Stimulated activated CD8-positive, alpha-beta memory T cell treated with anti-CD3 and anti-CD28 coated beads, Interleukin-12 subunit alpha, Interleukin-12 subunit beta, amount 100 ng/mL, for 4 hours (primary cell): Measurements from ENCODE around the gene ANKRD53.

Experiments used
- DNase-seq: peaks from one replicate; pipeline ENCODE4 v3.0.0-alpha.2; 2020; ENCODE audit warnings: low read depth

Gene ANKRD53

DNA sequence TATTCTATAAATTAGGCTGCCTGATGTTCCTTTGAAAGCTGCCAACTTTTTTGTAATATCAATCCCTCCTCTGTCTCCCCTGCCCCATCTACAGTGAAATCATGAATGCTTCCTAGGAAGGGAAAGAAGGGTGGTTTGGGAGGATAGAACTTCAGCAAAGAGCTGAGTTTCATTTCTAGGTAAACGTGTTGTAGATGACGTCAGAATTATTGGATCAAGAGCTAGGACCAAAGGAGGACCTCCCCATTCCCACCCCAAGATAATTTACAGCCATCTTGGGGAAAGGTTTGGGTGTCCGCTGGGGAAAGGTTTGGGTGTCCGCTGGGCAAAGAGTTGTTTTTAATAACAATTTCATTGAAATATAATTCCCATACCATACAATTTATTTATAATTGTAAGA is 11.2 kb upstream of the ANKRD53 start:
- DNase-seq: no peak

- no peak for DNase-seq
Observed at GRCh38 chr2:70974592-70974991, 3.8 kb upstream of the ANKRD53 start.

GRCh38 chr2:70975237-70975636 is 3.2 kb upstream of the ANKRD53 start:
- DNase-seq: no peak

GRCh38 chr2:70977605-70978205 is 725 bp upstream of the ANKRD53 start:
- DNase-seq: no peak

DNA sequence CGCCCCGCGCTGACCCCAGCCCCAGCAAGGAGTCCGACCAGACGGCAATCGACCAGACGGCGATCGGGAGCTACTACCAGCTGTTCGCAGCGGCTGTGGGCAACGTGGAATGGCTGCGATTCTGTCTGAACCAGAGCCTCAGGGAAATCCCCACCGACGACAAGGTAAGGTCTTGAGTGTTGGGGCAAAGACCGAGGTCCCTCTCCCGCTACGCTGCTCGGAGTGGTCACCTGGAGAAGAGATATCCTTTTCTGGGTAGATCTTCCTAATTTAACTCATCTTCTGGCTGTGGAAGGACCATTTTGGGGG is 704 bp downstream of the ANKRD53 start:
- DNase-seq: no peak

- DNase-seq: no peak
Observed at GRCh38 chr2:70979626-70980025, 1.2 kb downstream of the ANKRD53 start.

DNA sequence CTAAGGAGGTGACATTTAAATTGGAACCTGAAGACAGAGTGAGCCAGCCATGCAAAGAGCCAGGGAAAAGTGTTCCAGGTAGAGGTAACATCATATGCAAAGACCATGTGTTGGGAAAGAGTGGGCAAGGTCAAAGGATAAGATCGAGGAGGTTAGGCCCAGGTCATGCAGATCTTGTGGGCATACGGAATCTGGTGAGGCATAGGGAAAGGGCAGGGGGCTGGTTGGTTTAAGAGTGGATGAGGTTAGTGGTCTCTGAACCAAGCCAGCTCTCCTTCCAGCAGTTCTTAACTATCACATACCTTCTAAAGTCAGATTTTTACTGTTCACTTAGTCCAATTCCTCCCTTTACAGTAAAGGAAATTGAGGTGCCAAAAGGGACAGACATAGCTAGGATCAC is 3.0 kb downstream of the ANKRD53 start:
- no peak for DNase-seq

- DNase-seq: no peak
Observed at GRCh38 chr2:70981866-70982810, 3.7 kb downstream of the ANKRD53 start.

DNA sequence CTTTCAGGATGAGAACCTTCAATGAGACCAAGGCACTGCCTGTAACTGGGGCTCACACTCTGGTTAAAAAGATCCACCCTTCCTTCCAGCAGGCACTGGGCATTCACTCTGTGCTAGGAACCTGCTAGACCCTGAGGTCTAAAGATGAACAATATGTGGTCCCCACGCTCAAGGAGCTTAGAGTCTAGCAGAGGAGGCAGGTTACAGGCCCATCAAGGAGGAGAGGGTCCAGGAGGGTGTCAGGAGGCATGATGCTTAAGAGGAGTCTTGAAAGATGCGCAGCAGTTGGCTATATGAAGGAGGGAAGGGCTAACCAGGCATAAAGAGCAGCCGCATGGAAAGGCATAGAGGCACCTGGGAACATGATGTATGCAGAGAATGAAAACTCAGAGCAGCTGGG is 4.5 kb downstream of the ANKRD53 start:
- DNase-seq: no peak

DNA sequence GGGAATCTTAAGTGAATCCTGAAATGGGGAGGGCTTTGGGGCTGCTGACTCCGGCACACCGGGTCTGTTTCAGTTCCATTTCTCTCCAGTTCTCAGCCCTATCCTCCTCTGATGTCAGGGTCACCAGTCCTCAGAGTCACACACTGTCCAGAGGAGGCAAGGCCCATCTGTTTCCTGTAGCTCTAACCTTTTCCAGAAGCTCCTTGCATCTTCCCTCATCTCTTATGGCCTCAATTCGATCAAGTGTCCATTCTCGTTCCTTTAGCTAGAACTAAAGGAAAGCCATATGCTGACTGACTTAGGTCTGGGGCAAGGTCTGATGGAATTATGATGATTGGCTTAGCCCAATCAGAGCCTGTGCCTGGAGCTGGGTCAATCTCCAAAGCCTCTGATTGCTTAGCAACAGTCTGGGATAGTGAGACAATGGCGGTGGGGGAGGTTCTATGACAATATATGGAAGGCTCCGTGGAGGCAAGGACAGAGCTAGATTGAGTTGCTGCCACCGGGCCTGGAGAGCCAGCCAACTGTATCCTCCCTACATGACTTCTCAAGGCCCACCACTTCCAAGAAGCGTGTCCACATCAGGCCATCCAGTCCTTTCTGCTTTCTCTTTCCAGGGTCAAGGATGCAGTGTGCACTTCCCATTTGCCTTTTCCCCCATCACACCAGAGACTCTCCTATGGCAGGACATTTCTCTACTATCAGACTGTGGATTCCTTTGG is 5.2 kb downstream of the ANKRD53 start:
- DNase-seq: no peak

DNA sequence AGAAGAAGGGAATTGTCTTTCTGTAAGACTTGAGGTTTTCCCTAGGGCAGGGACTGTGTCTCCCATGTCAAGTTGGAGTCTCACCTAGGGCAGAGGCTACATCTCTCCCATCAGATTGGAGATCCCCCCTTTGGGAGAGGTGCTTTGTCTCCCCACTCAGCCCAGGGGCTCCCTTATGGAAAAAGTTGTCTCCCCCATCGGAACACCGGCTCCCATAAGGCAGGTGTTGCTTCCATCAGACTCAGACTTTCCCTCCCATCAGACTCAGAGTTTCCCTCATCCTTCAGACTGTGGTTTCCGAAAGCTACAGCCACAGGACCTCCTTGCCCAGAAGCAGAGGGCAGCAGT is 5.8 kb downstream of the ANKRD53 start:
- no peak for DNase-seq

DNA sequence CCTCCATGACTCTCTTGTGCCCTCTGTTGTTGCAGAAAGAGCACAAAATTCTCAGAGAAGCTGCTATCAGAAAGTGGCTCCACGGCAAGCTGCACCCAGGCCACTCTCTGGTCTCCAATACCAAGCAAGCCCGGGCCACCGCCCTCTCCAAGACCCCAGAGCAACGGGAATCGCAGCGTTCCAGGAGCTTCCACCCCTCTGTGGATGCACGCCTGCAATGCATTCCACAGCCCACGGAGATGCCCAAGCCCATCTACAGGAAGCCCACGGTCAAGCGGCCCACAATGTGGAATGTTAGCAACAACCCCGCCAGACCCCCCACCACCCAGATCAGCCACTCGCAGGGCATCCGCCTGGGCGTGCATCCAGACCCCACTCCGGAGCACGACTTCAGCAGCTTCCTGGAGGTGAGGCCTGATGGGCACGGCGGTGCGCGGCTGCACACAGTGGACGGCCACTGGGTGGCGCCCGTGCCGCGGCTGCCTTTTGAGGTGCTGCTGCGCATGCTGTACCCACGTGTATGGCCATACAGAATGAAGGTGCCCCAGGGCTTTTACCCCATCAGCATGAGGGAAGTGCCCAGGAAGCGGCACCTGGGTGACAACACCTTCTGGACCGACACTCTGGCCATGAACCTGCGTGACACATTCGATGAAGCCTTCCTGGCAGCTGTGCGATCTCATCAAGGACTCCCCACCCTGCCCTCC is 6.3 kb downstream of the ANKRD53 start:
- DNase-seq: peak; percentile 69

DNA sequence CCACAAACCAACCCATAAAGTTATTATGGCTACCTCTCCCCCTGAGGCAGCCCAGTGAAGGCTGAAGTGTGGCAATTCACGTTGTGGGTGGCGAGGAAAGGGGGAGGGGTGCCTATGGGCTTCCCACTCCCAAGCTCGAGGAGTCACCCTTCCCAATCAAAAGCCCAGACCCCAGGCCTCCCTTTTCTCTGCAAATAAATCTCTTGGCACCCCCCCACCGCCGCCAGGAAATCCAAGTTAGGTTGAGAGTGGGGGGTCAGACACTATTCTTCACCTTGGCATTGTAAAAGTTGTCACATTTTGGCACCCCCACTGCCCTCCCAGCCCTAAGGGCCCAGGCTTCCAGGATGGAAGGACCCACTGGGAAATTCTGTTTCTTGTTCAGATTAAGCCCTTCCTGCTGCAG is 6.9 kb downstream of the ANKRD53 start:
- DNase-seq: no peak

DNA sequence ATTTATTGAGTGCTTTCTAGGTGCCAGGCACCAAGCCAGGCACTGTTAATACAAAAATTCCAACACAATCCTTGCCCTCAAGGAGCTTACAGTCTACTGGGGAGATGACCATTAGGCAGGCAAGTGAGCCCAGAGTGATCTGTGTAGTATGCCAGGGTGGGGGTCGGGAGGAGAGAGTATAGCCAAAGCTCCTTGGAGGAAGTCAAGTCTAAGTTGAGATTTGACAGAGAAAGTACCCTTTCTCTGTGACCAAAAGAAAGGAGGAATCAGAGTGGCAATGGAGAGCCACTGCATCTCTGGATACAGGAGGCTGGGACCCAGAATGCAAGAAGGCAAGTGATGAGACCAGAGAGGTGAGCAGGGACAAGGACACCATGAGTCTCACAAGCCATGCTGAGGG is 7.5 kb downstream of the ANKRD53 start:
- DNase-seq: no peak

DNA sequence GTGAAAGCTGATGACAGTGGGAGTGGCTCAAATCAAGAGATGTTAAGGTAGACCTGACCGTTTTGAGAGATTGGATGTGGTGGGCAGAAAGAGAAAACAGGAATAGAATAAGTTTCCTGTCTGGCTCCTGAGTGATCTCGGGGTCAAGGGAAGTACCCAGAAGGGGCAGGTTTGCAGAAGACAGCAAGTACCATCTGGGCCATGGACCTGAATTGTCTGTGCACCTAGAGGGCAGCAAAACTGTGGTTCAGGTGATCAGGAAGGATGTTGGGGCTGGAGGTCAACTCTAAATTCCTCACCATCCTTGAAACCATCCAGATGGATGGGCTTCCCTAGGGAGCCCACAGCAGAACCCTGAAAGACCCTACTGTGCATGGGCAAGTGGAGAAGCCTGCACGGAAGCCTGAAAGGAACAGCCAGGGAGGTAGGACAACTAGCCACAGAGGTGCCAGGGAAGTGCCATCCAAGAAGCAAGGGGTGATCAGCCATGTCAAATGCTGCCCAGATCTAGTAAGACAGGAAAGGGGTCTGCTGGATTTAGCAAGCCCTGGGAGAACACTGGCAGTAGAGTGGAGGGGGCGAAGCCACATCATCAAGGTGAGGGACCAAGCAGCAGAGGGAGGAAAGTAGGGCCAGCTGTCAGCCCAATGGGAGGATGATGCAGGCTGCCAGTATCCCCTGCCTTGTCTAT is 8.2 kb downstream of the ANKRD53 start:
- DNase-seq: no peak

GRCh38 chr2:70987386-70987785 is 9.0 kb downstream of the ANKRD53 start:
- no peak for DNase-seq

DNA sequence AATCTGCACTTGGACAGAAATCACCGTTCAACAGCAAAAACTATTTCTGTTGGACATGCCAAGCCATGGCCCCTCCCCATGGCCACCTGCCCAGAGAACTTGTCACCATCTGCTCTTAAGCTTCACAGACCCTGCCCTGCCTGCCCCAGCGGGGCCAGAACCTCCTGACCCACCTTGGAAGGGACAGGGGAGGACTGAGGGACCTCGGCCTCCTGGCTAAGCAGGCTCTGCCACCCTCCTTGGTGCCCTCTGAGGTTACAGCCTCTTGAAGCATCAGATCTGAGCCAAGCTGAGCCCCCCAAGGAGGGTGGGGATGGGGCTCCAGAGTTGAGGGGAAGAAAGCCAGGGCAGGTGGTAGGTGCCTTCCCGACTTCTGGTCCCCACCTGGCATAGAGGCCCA is 9.7 kb downstream of the ANKRD53 start:
- no peak for DNase-seq

DNA sequence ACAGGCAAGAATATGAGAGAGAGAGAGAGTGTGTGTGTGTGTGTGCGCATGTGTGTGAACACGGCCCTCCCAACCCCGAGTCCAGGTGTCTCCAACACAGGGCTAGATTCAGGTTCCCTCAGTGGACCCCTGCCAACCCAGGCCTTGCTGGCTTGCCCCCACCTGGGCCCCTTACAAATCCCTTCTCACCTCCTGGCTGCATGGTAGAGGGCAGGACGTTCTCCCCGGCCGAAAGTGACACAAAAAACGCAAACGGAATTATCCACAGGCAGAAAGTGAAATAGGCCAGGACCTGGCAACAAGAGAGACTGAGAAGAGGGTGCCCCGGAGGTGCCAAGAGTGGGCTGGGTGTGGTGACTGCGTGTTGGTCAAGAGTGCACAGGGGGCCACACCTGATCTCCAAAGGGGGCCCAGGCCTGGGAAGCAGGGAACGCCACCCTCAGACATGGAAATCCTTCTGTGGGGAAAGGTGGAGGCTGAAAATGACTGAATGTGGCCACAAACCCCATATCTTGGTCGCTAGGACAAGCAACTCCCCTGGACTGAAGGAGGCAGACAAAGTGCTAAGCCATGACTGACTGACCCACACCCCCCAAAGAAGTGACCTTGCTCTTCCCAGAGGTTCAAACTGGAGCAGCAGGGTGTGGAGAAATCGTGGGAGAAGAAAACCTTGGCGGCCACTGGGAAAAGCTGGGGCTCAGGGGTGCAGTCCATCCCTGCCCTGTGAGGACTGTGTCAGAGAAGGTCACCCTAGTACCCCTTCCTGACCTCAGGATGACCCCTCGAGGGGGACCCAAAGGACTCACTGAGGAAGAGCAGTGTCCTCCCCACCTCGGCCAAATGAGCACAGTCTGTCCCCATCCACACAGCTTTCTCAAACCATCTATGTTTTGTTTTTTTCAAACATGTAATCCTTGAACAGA is 10.6 kb downstream of the ANKRD53 start:
- DNase-seq: no peak

DNA sequence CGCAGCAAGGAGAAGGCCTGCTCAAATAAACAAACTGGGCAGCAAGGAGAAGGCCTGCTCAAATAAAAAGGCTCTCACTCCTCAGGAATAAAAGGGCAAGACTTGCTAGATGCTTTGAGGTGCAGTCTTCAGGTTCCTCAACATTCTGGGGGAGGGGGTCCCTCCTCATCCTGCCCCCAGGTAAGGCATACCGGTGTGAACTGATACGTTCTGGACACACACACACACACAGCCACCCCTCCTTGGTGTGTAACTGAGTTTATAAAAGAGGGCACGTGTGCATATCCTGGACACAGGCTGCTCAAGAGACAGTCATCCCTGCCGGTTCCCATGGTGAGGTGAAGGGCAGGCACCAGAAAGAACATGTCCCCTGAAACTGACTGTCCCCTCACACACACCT is 11.8 kb downstream of the ANKRD53 start:
- no peak for DNase-seq

GRCh38 chr2:70991142-70991541 is 12.7 kb downstream of the ANKRD53 start:
- no peak for DNase-seq

GRCh38 chr2:70991742-70992141 is 13.3 kb downstream of the ANKRD53 start:
- DNase-seq: no peak
